Neural cell (in vitro differentiated cells): ENCODE data around the gene XXYLT1. TPM values are rescaled to one million over a fixed set of nuclear protein-coding genes. Genes with fewer than 3 reads are reported as not detected.

Experiments used
- H2AFZ ChIP-seq: fragments of 200-600, 300-800 bp; sonication (generic), shearing (Covaris generic); 2 replicates; pipeline ENCODE4 v1.6.0; 2014; ENCODE audit warnings: low read depth, mild to moderate bottlenecking, antibody characterized with exemption, low read length, moderate library complexity
- H3F3A ChIP-seq: fragments of 200-600 bp; shearing (Covaris generic); 2 replicates; pipeline ENCODE4 v1.6.1; 2016; ENCODE audit warnings: mild to moderate bottlenecking, moderate library complexity, mixed read lengths, antibody characterized with exemption, low read length; ENCODE audit not compliant: insufficient read depth, poor library complexity, severe bottlenecking
- H3K27ac ChIP-seq: fragments of 200-600, 300-800 bp; sonication (generic), shearing (Covaris generic); 2 replicates; pipeline ENCODE4 v1.5.1; 2014; ENCODE audit warnings: mild to moderate bottlenecking, low read length, moderate library complexity
- H3K27me3 ChIP-seq: fragments of 300-800, 200-600 bp; sonication (generic), shearing (Covaris generic); 2 replicates; pipeline ENCODE4 v1.6.0; 2014; ENCODE audit warnings: mild to moderate bottlenecking, low read depth, low read length, moderate library complexity; ENCODE audit not compliant: insufficient read depth
- H3K36me3 ChIP-seq: fragments of 300-800, 200-600 bp; sonication (generic), shearing (Covaris generic); 2 replicates; pipeline ENCODE4 v1.5.1; 2014; ENCODE audit warnings: mild to moderate bottlenecking, antibody characterized with exemption, low read length, moderate library complexity; ENCODE audit not compliant: insufficient read depth
- H3K4me2 ChIP-seq: fragments of 300-800, 200-600 bp; sonication (generic), shearing (Covaris generic); 2 replicates; pipeline ENCODE4 v1.6.0; 2014; ENCODE audit warnings: mild to moderate bottlenecking, low read length
- H3K4me3 ChIP-seq: fragments of 300-800, 200-600 bp; sonication (generic), shearing (Covaris generic); 2 replicates; pipeline ENCODE4 v1.5.1; 2014; ENCODE audit warnings: mild to moderate bottlenecking, low read length, moderate library complexity
- H3K79me2 ChIP-seq: fragments of 200-600 bp; shearing (Covaris generic); replicated peaks from 2 replicates; pipeline ENCODE4 v1.6.0; 2014; ENCODE audit warnings: mild to moderate bottlenecking, low read length, moderate library complexity; ENCODE audit not compliant: insufficient read depth
- H3K9ac ChIP-seq: fragments of 300-800, 200-600 bp; sonication (generic), shearing (Covaris generic); 2 replicates; pipeline ENCODE4 v1.6.1; 2016; ENCODE audit warnings: mild to moderate bottlenecking, low read length, mixed read lengths
- H3K9me2 ChIP-seq: fragments of 200-600 bp; shearing (Covaris generic); 2 replicates; pipeline ENCODE4 v1.6.1; 2016; ENCODE audit warnings: mild to moderate bottlenecking, low read length, mixed read lengths; ENCODE audit not compliant: insufficient read depth
- H3K9me3 ChIP-seq: fragments of 200-600, 300-800 bp; sonication (generic), shearing (Covaris generic); 2 replicates; pipeline ENCODE4 v1.6.1; 2016; ENCODE audit warnings: mild to moderate bottlenecking, mixed run types, low read length, moderate library complexity, mixed read lengths
- H4K20me1 ChIP-seq: fragments of 200-600 bp; shearing (Covaris generic); 2 replicates; pipeline ENCODE4 v1.6.1; 2016; ENCODE audit warnings: mild to moderate bottlenecking, mixed run types; ENCODE audit not compliant: insufficient read depth
- EP300 ChIP-seq: fragments of 450-650 bp; conservative IDR thresholded peaks from 2 replicates; pipeline ENCODE4 v1.6.1; 2014; ENCODE audit warnings: antibody characterized with exemption, mild to moderate bottlenecking, moderate library complexity; ENCODE audit not compliant: poor library complexity, severe bottlenecking
- EZH2 ChIP-seq: fragments of 200-600, 300-800 bp; shearing (Covaris generic), sonication (generic); IDR thresholded peaks from 2 replicates; pipeline ENCODE4 v1.6.1; 2014; ENCODE audit warnings: antibody characterized with exemption, low read length, borderline replicate concordance, mild to moderate bottlenecking; ENCODE audit not compliant: insufficient read depth, poor library complexity, severe bottlenecking
- MXI1 ChIP-seq: fragments of 450-650 bp; conservative IDR thresholded peaks from 2 replicates; pipeline ENCODE4 v1.6.1; 2014; ENCODE audit warnings: antibody characterized with exemption, mild to moderate bottlenecking; ENCODE audit not compliant: poor library complexity, severe bottlenecking
- POLR2AphosphoS5 ChIP-seq: IDR thresholded peaks from 2 replicates; pipeline ENCODE4 v1.6.1; 2012
- RAD21 ChIP-seq: fragments of 450-650 bp; conservative IDR thresholded peaks from 2 replicates; pipeline ENCODE4 v1.6.1; 2014; ENCODE audit warnings: antibody characterized with exemption, mild to moderate bottlenecking, moderate library complexity
- SMC3 ChIP-seq: fragments of 450-650 bp; conservative IDR thresholded peaks from 2 replicates; pipeline ENCODE4 v1.6.1; 2014; ENCODE audit warnings: antibody characterized with exemption, mild to moderate bottlenecking, moderate library complexity; ENCODE audit not compliant: poor library complexity
- TAF1 ChIP-seq: IDR thresholded peaks from 2 replicates; pipeline ENCODE4 v1.6.1; 2012; ENCODE audit warnings: low read depth
- polyA plus RNA-seq: library from polyadenylated mRNA; depleted of rRNA; stranded (reverse); fragments of >200 nt; gene quantifications from 2 replicates; pipeline ENCODE4 v1.2.3, GENCODE V29; 2014
- TF ChIP-seq, protein P1 (sequence below): fragments of 450-650 bp; IDR thresholded peaks from 2 replicates; pipeline ENCODE4 v1.5.1; 2014; ENCODE audit warnings: antibody characterized with exemption, mild to moderate bottlenecking, moderate library complexity; ENCODE audit not compliant: poor library complexity, severe bottlenecking
- TF ChIP-seq, protein P2 (sequence below): IDR thresholded peaks from 2 replicates; pipeline ENCODE4 v1.6.1; 2012; ENCODE audit warnings: borderline replicate concordance

The XXYLT1 gene
- polyA plus RNA-seq, 1 donor from 2014 or later: 25.4 TPM

DNA sequence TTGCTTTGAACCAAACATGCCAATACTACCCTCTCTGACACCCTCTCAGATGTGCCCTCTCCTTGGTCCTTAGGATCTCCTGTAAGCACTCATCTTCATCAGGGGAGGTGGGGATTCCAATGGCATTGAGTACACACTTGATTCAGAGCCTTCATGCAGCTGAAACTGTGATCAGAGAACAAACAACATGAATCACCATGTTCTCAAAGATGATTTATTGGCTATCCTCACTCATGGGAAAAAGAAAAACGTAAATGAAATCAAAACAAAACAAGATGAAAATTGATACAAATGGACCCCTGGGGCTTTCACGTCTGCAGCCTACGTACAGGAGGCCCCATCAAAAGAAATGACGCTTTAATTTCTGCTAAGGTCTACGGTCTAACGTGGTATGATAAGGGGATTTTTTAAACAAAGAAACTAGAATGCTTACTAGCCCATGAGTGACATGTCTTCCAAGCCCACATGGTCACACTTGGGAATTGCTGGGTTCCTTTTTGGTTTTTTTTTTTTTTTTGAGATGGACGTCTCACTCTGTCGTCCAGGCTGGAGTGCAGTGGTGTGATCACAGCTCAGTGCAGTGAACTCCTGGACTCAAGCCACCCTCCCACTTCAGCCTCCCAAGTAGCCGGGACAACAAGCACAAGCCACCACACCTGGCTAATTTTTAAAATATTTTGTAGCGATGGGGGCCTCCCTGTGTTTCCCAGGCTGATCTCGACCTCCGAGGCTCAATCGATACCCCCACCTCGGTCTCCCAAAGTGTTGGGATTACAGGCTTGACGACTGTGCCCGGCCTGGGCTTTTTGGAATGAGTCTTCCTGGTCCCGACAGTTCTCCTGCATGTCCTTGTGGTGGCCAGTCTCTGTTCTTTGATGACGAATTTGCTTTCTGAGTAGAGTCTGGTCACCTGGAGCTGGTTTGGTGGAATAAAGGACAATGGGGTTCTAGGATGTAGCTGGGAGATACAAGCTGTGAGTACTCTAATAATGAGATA, 202.6 kb downstream of the XXYLT1 start:
- TF ChIP-seq POLR2AphosphoS5 (no peak), TAF1 (no peak), EZH2 (no peak), RAD21 (no peak), SMC3 (no peak), EP300 (no peak)
- TF ChIP-seq, protein P1, sequence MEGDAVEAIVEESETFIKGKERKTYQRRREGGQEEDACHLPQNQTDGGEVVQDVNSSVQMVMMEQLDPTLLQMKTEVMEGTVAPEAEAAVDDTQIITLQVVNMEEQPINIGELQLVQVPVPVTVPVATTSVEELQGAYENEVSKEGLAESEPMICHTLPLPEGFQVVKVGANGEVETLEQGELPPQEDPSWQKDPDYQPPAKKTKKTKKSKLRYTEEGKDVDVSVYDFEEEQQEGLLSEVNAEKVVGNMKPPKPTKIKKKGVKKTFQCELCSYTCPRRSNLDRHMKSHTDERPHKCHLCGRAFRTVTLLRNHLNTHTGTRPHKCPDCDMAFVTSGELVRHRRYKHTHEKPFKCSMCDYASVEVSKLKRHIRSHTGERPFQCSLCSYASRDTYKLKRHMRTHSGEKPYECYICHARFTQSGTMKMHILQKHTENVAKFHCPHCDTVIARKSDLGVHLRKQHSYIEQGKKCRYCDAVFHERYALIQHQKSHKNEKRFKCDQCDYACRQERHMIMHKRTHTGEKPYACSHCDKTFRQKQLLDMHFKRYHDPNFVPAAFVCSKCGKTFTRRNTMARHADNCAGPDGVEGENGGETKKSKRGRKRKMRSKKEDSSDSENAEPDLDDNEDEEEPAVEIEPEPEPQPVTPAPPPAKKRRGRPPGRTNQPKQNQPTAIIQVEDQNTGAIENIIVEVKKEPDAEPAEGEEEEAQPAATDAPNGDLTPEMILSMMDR: no peak
- TF ChIP-seq, protein P2, sequence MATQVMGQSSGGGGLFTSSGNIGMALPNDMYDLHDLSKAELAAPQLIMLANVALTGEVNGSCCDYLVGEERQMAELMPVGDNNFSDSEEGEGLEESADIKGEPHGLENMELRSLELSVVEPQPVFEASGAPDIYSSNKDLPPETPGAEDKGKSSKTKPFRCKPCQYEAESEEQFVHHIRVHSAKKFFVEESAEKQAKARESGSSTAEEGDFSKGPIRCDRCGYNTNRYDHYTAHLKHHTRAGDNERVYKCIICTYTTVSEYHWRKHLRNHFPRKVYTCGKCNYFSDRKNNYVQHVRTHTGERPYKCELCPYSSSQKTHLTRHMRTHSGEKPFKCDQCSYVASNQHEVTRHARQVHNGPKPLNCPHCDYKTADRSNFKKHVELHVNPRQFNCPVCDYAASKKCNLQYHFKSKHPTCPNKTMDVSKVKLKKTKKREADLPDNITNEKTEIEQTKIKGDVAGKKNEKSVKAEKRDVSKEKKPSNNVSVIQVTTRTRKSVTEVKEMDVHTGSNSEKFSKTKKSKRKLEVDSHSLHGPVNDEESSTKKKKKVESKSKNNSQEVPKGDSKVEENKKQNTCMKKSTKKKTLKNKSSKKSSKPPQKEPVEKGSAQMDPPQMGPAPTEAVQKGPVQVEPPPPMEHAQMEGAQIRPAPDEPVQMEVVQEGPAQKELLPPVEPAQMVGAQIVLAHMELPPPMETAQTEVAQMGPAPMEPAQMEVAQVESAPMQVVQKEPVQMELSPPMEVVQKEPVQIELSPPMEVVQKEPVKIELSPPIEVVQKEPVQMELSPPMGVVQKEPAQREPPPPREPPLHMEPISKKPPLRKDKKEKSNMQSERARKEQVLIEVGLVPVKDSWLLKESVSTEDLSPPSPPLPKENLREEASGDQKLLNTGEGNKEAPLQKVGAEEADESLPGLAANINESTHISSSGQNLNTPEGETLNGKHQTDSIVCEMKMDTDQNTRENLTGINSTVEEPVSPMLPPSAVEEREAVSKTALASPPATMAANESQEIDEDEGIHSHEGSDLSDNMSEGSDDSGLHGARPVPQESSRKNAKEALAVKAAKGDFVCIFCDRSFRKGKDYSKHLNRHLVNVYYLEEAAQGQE: no peak
- H3K4me3 ChIP-seq: no peak overlapping the region

DNA sequence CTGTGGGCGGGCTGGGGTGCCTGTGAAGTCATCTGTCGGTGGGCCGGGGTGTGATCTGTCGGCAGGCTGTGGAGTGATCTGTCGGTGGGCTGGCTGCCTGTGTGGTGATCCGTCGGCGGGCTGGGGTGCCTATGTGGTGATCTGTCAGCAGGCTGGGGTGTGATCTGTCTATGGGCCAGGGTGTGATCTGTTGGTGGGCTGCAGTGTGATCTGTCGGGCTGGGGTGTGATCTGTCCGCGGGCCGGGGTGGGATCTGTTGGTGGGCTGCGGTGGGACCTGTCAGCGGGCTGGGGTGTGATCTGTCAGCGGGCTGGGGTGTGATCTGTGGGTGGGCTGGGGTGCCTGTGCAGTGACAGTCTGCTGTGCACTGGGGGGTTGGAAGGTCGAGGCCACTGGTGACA, 204.5 kb downstream of the XXYLT1 start:
- H3F3A ChIP-seq: no peaks in the 10 kb centered on the region
- no peak overlapping the region for H3K9ac ChIP-seq
- no peaks in the 10 kb centered on the region for H3K79me2 ChIP-seq
- no peak overlapping the region for H3K4me2 ChIP-seq
- no peak overlapping the region for H3K4me3 ChIP-seq
- no peaks in the 10 kb centered on the region for H3K9me2 ChIP-seq
- H3K27ac ChIP-seq: no peak overlapping the region
- H3K27me3 ChIP-seq: no peaks in the 10 kb centered on the region
- no peak overlapping the region for H2AFZ ChIP-seq
- TF ChIP-seq EP300 (no peak), EZH2 (no peak), MXI1 (no peak), POLR2AphosphoS5 (no peak), TAF1 (no peak), SMC3 (no peak), RAD21 (no peak)
- TF ChIP-seq, protein P1: no peak
- TF ChIP-seq, protein P2: no peak
- H4K20me1 ChIP-seq: no peaks in the 10 kb centered on the region
- no peaks in the 10 kb centered on the region for H3K36me3 ChIP-seq
- no peaks in the 10 kb centered on the region for H3K9me3 ChIP-seq

More for the DNA sequence above, 202.6 kb downstream of the XXYLT1 start:
- no peaks in the 10 kb centered on the region for H3K9me2 ChIP-seq
- no peaks in the 10 kb centered on the region for H3F3A ChIP-seq
- H3K79me2 ChIP-seq: no peaks in the 10 kb centered on the region
- no peak overlapping the region for H2AFZ ChIP-seq
- no peaks in the 10 kb centered on the region for H3K9me3 ChIP-seq
- H4K20me1 ChIP-seq: no peaks in the 10 kb centered on the region
- no peak overlapping the region for H3K9ac ChIP-seq
- H3K36me3 ChIP-seq: no peaks in the 10 kb centered on the region
- H3K4me2 ChIP-seq: no peak overlapping the region
- H3K27ac ChIP-seq: no peak overlapping the region
- H3K27me3 ChIP-seq: no peaks in the 10 kb centered on the region
